Activated naive CD4-positive, alpha-beta T cell treated with anti-CD3 and anti-CD28 coated beads, Interleukin-2, amount 10 ng/mL, durations not matched to agents 5 hours and 36 hours (primary cell): ENCODE results near the gene ZNF148. TPM values are rescaled to one million over a fixed set of nuclear protein-coding genes. Genes with fewer than 3 reads are reported as not detected.

Experiments used
- total RNA-seq, 2 experiments: library from RNA; stranded (reverse); gene quantifications; one replicate each; pipeline ENCODE4 v1.2.3, GENCODE V29; 2021

ZNF148 gene
- total RNA-seq: 10 to 100 TPM; 40.4 to 46.6 TPM

GRCh38 chr3:125374996-125375941, at the start of gene ZNF148:
Gene ZNF148, minus strand, starts transcription at chr3:125375325. Its CDS starts 61,685 bp downstream, at chr3:125313640.

GRCh38 chr3:125212509-125213363, 162.4 kb downstream of the ZNF148 start, which contains the start of gene SLC12A8:
Gene SLC12A8, minus strand, starts transcription at chr3:125212748. Its CDS starts 1,399 bp downstream, at chr3:125211349.

Other genes with a start within 250 kb of the ZNF148 start
- gene SLC12A8, start 162.6 kb downstream of the ZNF148 start, total RNA-seq: under 1 TPM; 0.34 to 0.68 TPM
- 10 to 100 TPM; 26.4 to 29.5 TPM for gene SNX4, start 144.9 kb upstream of the ZNF148 start, total RNA-seq
- gene OSBPL11, start 220.2 kb upstream of the ZNF148 start, total RNA-seq: 10 to 100 TPM; 11.2 to 12.1 TPM